Neural cell (in vitro differentiated cells): ENCODE results near the gene MN1. TPM values are rescaled to one million over a fixed set of nuclear protein-coding genes. Genes with fewer than 3 reads are reported as not detected.

Experiments
- H2AFZ ChIP-seq: fragments of 200-600, 300-800 bp; sonication (generic), shearing (Covaris generic); 2 replicates; pipeline ENCODE4 v1.6.0; 2014; ENCODE audit warnings: low read depth, mild to moderate bottlenecking, antibody characterized with exemption, low read length, moderate library complexity
- H3F3A ChIP-seq: fragments of 200-600 bp; shearing (Covaris generic); 2 replicates; pipeline ENCODE4 v1.6.1; 2016; ENCODE audit warnings: mild to moderate bottlenecking, moderate library complexity, mixed read lengths, antibody characterized with exemption, low read length; ENCODE audit not compliant: insufficient read depth, poor library complexity, severe bottlenecking
- H3K27ac ChIP-seq: fragments of 200-600, 300-800 bp; sonication (generic), shearing (Covaris generic); 2 replicates; pipeline ENCODE4 v1.5.1; 2014; ENCODE audit warnings: mild to moderate bottlenecking, low read length, moderate library complexity
- H3K27me3 ChIP-seq: fragments of 300-800, 200-600 bp; sonication (generic), shearing (Covaris generic); 2 replicates; pipeline ENCODE4 v1.6.0; 2014; ENCODE audit warnings: mild to moderate bottlenecking, low read depth, low read length, moderate library complexity; ENCODE audit not compliant: insufficient read depth
- H3K36me3 ChIP-seq: fragments of 300-800, 200-600 bp; sonication (generic), shearing (Covaris generic); 2 replicates; pipeline ENCODE4 v1.5.1; 2014; ENCODE audit warnings: mild to moderate bottlenecking, antibody characterized with exemption, low read length, moderate library complexity; ENCODE audit not compliant: insufficient read depth
- H3K4me2 ChIP-seq: fragments of 300-800, 200-600 bp; sonication (generic), shearing (Covaris generic); 2 replicates; pipeline ENCODE4 v1.6.0; 2014; ENCODE audit warnings: mild to moderate bottlenecking, low read length
- H3K4me3 ChIP-seq: fragments of 300-800, 200-600 bp; sonication (generic), shearing (Covaris generic); 2 replicates; pipeline ENCODE4 v1.5.1; 2014; ENCODE audit warnings: mild to moderate bottlenecking, low read length, moderate library complexity
- H3K79me2 ChIP-seq: fragments of 200-600 bp; shearing (Covaris generic); replicated peaks from 2 replicates; pipeline ENCODE4 v1.6.0; 2014; ENCODE audit warnings: mild to moderate bottlenecking, low read length, moderate library complexity; ENCODE audit not compliant: insufficient read depth
- H3K9ac ChIP-seq: fragments of 300-800, 200-600 bp; sonication (generic), shearing (Covaris generic); 2 replicates; pipeline ENCODE4 v1.6.1; 2016; ENCODE audit warnings: mild to moderate bottlenecking, low read length, mixed read lengths
- H3K9me2 ChIP-seq: fragments of 200-600 bp; shearing (Covaris generic); 2 replicates; pipeline ENCODE4 v1.6.1; 2016; ENCODE audit warnings: mild to moderate bottlenecking, low read length, mixed read lengths; ENCODE audit not compliant: insufficient read depth
- H3K9me3 ChIP-seq: fragments of 200-600, 300-800 bp; sonication (generic), shearing (Covaris generic); 2 replicates; pipeline ENCODE4 v1.6.1; 2016; ENCODE audit warnings: mild to moderate bottlenecking, mixed run types, low read length, moderate library complexity, mixed read lengths
- H4K20me1 ChIP-seq: fragments of 200-600 bp; shearing (Covaris generic); 2 replicates; pipeline ENCODE4 v1.6.1; 2016; ENCODE audit warnings: mild to moderate bottlenecking, mixed run types; ENCODE audit not compliant: insufficient read depth
- EP300 ChIP-seq: fragments of 450-650 bp; conservative IDR thresholded peaks from 2 replicates; pipeline ENCODE4 v1.6.1; 2014; ENCODE audit warnings: antibody characterized with exemption, mild to moderate bottlenecking, moderate library complexity; ENCODE audit not compliant: poor library complexity, severe bottlenecking
- EZH2 ChIP-seq: fragments of 200-600, 300-800 bp; shearing (Covaris generic), sonication (generic); IDR thresholded peaks from 2 replicates; pipeline ENCODE4 v1.6.1; 2014; ENCODE audit warnings: antibody characterized with exemption, low read length, borderline replicate concordance, mild to moderate bottlenecking; ENCODE audit not compliant: insufficient read depth, poor library complexity, severe bottlenecking
- MXI1 ChIP-seq: fragments of 450-650 bp; conservative IDR thresholded peaks from 2 replicates; pipeline ENCODE4 v1.6.1; 2014; ENCODE audit warnings: antibody characterized with exemption, mild to moderate bottlenecking; ENCODE audit not compliant: poor library complexity, severe bottlenecking
- POLR2AphosphoS5 ChIP-seq: IDR thresholded peaks from 2 replicates; pipeline ENCODE4 v1.6.1; 2012
- RAD21 ChIP-seq: fragments of 450-650 bp; conservative IDR thresholded peaks from 2 replicates; pipeline ENCODE4 v1.6.1; 2014; ENCODE audit warnings: antibody characterized with exemption, mild to moderate bottlenecking, moderate library complexity
- SMC3 ChIP-seq: fragments of 450-650 bp; conservative IDR thresholded peaks from 2 replicates; pipeline ENCODE4 v1.6.1; 2014; ENCODE audit warnings: antibody characterized with exemption, mild to moderate bottlenecking, moderate library complexity; ENCODE audit not compliant: poor library complexity
- TAF1 ChIP-seq: IDR thresholded peaks from 2 replicates; pipeline ENCODE4 v1.6.1; 2012; ENCODE audit warnings: low read depth
- polyA plus RNA-seq: library from polyadenylated mRNA; depleted of rRNA; stranded (reverse); fragments of >200 nt; gene quantifications from 2 replicates; pipeline ENCODE4 v1.2.3, GENCODE V29; 2014
- TF ChIP-seq, protein P1 (sequence below): IDR thresholded peaks from 2 replicates; pipeline ENCODE4 v1.6.1; 2012; ENCODE audit warnings: borderline replicate concordance

The MN1 gene
- polyA plus RNA-seq, 1 donor from 2014 or later: 7.3 TPM

DNA sequence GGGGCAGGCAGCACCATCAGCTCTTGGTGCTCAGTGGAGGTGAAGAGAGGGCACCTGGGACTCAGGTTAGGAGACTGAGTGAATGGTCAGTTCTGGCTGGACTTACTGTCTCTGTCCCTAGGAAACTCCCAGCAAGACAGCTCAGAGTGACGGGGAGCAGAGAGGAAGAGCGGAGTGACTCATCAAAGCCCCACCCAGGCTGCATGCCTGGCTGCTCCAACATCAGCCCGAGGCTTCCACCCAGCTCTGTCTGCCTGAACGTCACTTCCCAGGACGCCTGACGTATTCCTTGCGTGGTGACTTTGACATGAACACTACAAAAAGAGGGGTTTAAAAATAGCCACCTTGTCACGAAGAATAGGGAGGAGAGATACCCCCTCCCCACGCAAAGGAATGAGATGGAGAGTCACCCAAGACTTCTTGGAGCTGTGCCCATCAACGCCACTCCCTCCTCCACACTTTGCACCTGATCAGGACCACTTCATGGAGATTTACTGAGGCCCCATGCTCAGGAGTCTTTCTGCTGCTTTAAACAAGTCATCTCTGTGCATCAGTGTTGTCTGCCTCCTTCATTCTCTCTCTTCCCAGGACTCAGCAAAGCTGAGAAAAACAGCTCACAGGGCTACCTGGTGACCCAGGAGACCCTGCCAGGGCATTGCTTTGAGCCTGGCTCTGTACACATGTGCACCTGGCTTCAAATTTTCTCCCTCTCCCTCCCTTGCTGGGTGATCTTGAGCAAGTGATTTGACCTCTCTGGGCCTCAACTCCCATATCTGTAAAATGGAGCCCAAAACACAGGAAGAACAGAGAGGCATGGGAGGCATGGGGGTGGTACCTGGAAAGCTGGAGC, 83.1 kb downstream of the MN1 start:
- H3F3A ChIP-seq: no peaks in the 10 kb centered on the region
- no peaks in the 10 kb centered on the region for H3K79me2 ChIP-seq
- no peak overlapping the region for H2AFZ ChIP-seq
- H3K9ac ChIP-seq: no peak overlapping the region
- H3K27ac ChIP-seq: no peak overlapping the region
- no peaks in the 10 kb centered on the region for H3K36me3 ChIP-seq
- TF ChIP-seq EP300 (no peak), MXI1 (no peak)
- no peaks in the 10 kb centered on the region for H3K9me2 ChIP-seq
- H3K27me3 ChIP-seq: no peaks in the 10 kb centered on the region
- H4K20me1 ChIP-seq: no peaks in the 10 kb centered on the region
- H3K4me3 ChIP-seq: no peak overlapping the region
- no peaks in the 10 kb centered on the region for H3K9me3 ChIP-seq
- H3K4me2 ChIP-seq: no peak overlapping the region

DNA sequence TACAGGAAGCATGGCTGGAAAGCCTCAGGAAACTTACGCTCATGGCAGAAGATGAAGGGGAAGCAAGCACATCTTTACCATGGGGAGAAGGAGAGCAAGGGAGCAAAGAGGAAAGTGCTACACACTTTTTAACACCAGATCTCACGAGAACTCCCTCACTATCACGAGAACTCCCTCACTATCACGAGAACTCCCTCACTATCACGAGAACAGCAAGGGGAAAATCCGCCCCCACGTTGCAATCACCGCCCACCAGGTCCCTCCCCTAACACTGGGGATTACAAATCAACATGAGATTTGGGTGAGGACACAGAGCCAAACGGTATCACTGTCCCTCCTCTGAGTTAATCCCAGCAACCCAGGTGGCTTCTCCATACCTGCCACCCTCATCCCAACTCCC, 84.5 kb downstream of the MN1 start:
- Histone ChIP-seq H3F3A (no peaks in the 10 kb centered on the region), H2AFZ (no peak overlapping the region), H4K20me1 (no peaks in the 10 kb centered on the region), H3K79me2 (no peaks in the 10 kb centered on the region), H3K9me2 (no peaks in the 10 kb centered on the region), H3K27ac (no peak overlapping the region), H3K27me3 (no peaks in the 10 kb centered on the region), H3K9ac (no peak overlapping the region), H3K4me2 (no peak overlapping the region), H3K4me3 (no peak overlapping the region), H3K9me3 (no peaks in the 10 kb centered on the region), H3K36me3 (no peaks in the 10 kb centered on the region)
- TF ChIP-seq MXI1 (no peak), EZH2 (no peak), POLR2AphosphoS5 (no peak), TAF1 (no peak), SMC3 (no peak), RAD21 (no peak)
- TF ChIP-seq, protein P1, sequence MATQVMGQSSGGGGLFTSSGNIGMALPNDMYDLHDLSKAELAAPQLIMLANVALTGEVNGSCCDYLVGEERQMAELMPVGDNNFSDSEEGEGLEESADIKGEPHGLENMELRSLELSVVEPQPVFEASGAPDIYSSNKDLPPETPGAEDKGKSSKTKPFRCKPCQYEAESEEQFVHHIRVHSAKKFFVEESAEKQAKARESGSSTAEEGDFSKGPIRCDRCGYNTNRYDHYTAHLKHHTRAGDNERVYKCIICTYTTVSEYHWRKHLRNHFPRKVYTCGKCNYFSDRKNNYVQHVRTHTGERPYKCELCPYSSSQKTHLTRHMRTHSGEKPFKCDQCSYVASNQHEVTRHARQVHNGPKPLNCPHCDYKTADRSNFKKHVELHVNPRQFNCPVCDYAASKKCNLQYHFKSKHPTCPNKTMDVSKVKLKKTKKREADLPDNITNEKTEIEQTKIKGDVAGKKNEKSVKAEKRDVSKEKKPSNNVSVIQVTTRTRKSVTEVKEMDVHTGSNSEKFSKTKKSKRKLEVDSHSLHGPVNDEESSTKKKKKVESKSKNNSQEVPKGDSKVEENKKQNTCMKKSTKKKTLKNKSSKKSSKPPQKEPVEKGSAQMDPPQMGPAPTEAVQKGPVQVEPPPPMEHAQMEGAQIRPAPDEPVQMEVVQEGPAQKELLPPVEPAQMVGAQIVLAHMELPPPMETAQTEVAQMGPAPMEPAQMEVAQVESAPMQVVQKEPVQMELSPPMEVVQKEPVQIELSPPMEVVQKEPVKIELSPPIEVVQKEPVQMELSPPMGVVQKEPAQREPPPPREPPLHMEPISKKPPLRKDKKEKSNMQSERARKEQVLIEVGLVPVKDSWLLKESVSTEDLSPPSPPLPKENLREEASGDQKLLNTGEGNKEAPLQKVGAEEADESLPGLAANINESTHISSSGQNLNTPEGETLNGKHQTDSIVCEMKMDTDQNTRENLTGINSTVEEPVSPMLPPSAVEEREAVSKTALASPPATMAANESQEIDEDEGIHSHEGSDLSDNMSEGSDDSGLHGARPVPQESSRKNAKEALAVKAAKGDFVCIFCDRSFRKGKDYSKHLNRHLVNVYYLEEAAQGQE: no peak

DNA sequence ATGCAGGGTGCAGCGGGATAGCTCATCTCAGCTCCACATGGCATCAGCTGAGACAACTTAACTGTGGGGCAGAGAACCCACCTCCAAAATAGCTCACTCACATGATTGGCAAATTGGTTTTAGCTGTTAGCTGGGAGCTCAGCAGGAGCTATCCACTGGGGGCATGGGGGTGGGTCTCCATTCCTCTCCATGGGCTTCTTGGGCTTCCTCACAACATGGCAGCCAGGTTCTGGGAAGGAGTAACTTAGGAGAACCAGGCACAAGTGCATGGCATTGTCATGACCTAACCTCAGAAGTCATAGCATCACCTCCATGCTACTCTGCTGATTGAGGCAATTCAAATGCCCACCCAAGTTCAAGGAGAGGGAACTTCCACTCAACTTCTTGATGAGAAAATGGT, 85.5 kb downstream of the MN1 start:
- H3K4me3 ChIP-seq: no peak overlapping the region
- H3K4me2 ChIP-seq: no peak overlapping the region
- TF ChIP-seq EZH2: no peak
- no peaks in the 10 kb centered on the region for H3F3A ChIP-seq
- H3K79me2 ChIP-seq: no peaks in the 10 kb centered on the region
- no peaks in the 10 kb centered on the region for H3K9me3 ChIP-seq
- H3K36me3 ChIP-seq: no peaks in the 10 kb centered on the region
- H3K27me3 ChIP-seq: no peaks in the 10 kb centered on the region
- H3K27ac ChIP-seq: no peak overlapping the region
- H4K20me1 ChIP-seq: no peaks in the 10 kb centered on the region
- no peak overlapping the region for H3K9ac ChIP-seq
- no peak overlapping the region for H2AFZ ChIP-seq
- H3K9me2 ChIP-seq: no peaks in the 10 kb centered on the region
